Neural cell (in vitro differentiated cells): ENCODE measurements around the gene DNAJC21. TPM values are rescaled to one million over a fixed set of nuclear protein-coding genes. Genes with fewer than 3 reads are reported as not detected.

Experiments
- H2AFZ ChIP-seq: fragments of 200-600, 300-800 bp; sonication (generic), shearing (Covaris generic); 2 replicates; pipeline ENCODE4 v1.6.0; 2014; ENCODE audit warnings: low read depth, mild to moderate bottlenecking, antibody characterized with exemption, low read length, moderate library complexity
- H3F3A ChIP-seq: fragments of 200-600 bp; shearing (Covaris generic); 2 replicates; pipeline ENCODE4 v1.6.1; 2016; ENCODE audit warnings: mild to moderate bottlenecking, moderate library complexity, mixed read lengths, antibody characterized with exemption, low read length; ENCODE audit not compliant: insufficient read depth, poor library complexity, severe bottlenecking
- H3K27ac ChIP-seq: fragments of 200-600, 300-800 bp; sonication (generic), shearing (Covaris generic); 2 replicates; pipeline ENCODE4 v1.5.1; 2014; ENCODE audit warnings: mild to moderate bottlenecking, low read length, moderate library complexity
- H3K27me3 ChIP-seq: fragments of 300-800, 200-600 bp; sonication (generic), shearing (Covaris generic); 2 replicates; pipeline ENCODE4 v1.6.0; 2014; ENCODE audit warnings: mild to moderate bottlenecking, low read depth, low read length, moderate library complexity; ENCODE audit not compliant: insufficient read depth
- H3K36me3 ChIP-seq: fragments of 300-800, 200-600 bp; sonication (generic), shearing (Covaris generic); 2 replicates; pipeline ENCODE4 v1.5.1; 2014; ENCODE audit warnings: mild to moderate bottlenecking, antibody characterized with exemption, low read length, moderate library complexity; ENCODE audit not compliant: insufficient read depth
- H3K4me2 ChIP-seq: fragments of 300-800, 200-600 bp; sonication (generic), shearing (Covaris generic); 2 replicates; pipeline ENCODE4 v1.6.0; 2014; ENCODE audit warnings: mild to moderate bottlenecking, low read length
- H3K4me3 ChIP-seq: fragments of 300-800, 200-600 bp; sonication (generic), shearing (Covaris generic); 2 replicates; pipeline ENCODE4 v1.5.1; 2014; ENCODE audit warnings: mild to moderate bottlenecking, low read length, moderate library complexity
- H3K79me2 ChIP-seq: fragments of 200-600 bp; shearing (Covaris generic); replicated peaks from 2 replicates; pipeline ENCODE4 v1.6.0; 2014; ENCODE audit warnings: mild to moderate bottlenecking, low read length, moderate library complexity; ENCODE audit not compliant: insufficient read depth
- H3K9ac ChIP-seq: fragments of 300-800, 200-600 bp; sonication (generic), shearing (Covaris generic); 2 replicates; pipeline ENCODE4 v1.6.1; 2016; ENCODE audit warnings: mild to moderate bottlenecking, low read length, mixed read lengths
- H3K9me2 ChIP-seq: fragments of 200-600 bp; shearing (Covaris generic); 2 replicates; pipeline ENCODE4 v1.6.1; 2016; ENCODE audit warnings: mild to moderate bottlenecking, low read length, mixed read lengths; ENCODE audit not compliant: insufficient read depth
- H3K9me3 ChIP-seq: fragments of 200-600, 300-800 bp; sonication (generic), shearing (Covaris generic); 2 replicates; pipeline ENCODE4 v1.6.1; 2016; ENCODE audit warnings: mild to moderate bottlenecking, mixed run types, low read length, moderate library complexity, mixed read lengths
- H4K20me1 ChIP-seq: fragments of 200-600 bp; shearing (Covaris generic); 2 replicates; pipeline ENCODE4 v1.6.1; 2016; ENCODE audit warnings: mild to moderate bottlenecking, mixed run types; ENCODE audit not compliant: insufficient read depth
- EP300 ChIP-seq: fragments of 450-650 bp; conservative IDR thresholded peaks from 2 replicates; pipeline ENCODE4 v1.6.1; 2014; ENCODE audit warnings: antibody characterized with exemption, mild to moderate bottlenecking, moderate library complexity; ENCODE audit not compliant: poor library complexity, severe bottlenecking
- EZH2 ChIP-seq: fragments of 200-600, 300-800 bp; shearing (Covaris generic), sonication (generic); IDR thresholded peaks from 2 replicates; pipeline ENCODE4 v1.6.1; 2014; ENCODE audit warnings: antibody characterized with exemption, low read length, borderline replicate concordance, mild to moderate bottlenecking; ENCODE audit not compliant: insufficient read depth, poor library complexity, severe bottlenecking
- MXI1 ChIP-seq: fragments of 450-650 bp; conservative IDR thresholded peaks from 2 replicates; pipeline ENCODE4 v1.6.1; 2014; ENCODE audit warnings: antibody characterized with exemption, mild to moderate bottlenecking; ENCODE audit not compliant: poor library complexity, severe bottlenecking
- POLR2AphosphoS5 ChIP-seq: IDR thresholded peaks from 2 replicates; pipeline ENCODE4 v1.6.1; 2012
- RAD21 ChIP-seq: fragments of 450-650 bp; conservative IDR thresholded peaks from 2 replicates; pipeline ENCODE4 v1.6.1; 2014; ENCODE audit warnings: antibody characterized with exemption, mild to moderate bottlenecking, moderate library complexity
- REST ChIP-seq: IDR thresholded peaks from 2 replicates; pipeline ENCODE4 v1.6.1; 2012; ENCODE audit warnings: borderline replicate concordance
- SMC3 ChIP-seq: fragments of 450-650 bp; conservative IDR thresholded peaks from 2 replicates; pipeline ENCODE4 v1.6.1; 2014; ENCODE audit warnings: antibody characterized with exemption, mild to moderate bottlenecking, moderate library complexity; ENCODE audit not compliant: poor library complexity
- TAF1 ChIP-seq: IDR thresholded peaks from 2 replicates; pipeline ENCODE4 v1.6.1; 2012; ENCODE audit warnings: low read depth
- polyA plus RNA-seq: library from polyadenylated mRNA; depleted of rRNA; stranded (reverse); fragments of >200 nt; gene quantifications from 2 replicates; pipeline ENCODE4 v1.2.3, GENCODE V29; 2014
- TF ChIP-seq, protein P1 (sequence below): fragments of 450-650 bp; IDR thresholded peaks from 2 replicates; pipeline ENCODE4 v1.5.1; 2014; ENCODE audit warnings: antibody characterized with exemption, mild to moderate bottlenecking, moderate library complexity; ENCODE audit not compliant: poor library complexity, severe bottlenecking

DNAJC21 gene
- polyA plus RNA-seq, 1 donor from 2014 or later: 14.9 TPM

DNA sequence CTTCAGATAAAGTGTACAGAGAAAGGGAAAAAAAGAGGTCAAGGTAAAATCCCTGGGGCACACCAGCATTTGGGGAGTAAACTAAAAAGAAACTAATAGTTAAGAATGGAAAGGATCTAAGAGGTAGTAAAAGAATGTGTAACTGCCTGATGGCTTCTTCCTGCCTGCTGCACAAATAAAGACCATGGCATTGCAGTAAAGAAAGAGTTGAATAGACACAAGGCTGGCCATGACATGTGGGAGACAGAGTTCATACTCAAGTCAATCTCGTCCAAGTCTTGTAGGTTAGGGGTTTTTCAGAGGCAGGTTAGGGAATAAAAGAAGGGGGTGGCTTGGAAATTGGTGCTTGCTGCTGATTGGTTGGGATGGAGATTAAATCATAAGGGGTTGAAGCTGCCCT lies 57.6 kb downstream of the DNAJC21 start:
- no peak overlapping the region for H3K4me2 ChIP-seq
- H3K36me3 ChIP-seq: no peaks in the 10 kb centered on the region
- no peak for TF ChIP-seq REST
- TF ChIP-seq, protein P1, sequence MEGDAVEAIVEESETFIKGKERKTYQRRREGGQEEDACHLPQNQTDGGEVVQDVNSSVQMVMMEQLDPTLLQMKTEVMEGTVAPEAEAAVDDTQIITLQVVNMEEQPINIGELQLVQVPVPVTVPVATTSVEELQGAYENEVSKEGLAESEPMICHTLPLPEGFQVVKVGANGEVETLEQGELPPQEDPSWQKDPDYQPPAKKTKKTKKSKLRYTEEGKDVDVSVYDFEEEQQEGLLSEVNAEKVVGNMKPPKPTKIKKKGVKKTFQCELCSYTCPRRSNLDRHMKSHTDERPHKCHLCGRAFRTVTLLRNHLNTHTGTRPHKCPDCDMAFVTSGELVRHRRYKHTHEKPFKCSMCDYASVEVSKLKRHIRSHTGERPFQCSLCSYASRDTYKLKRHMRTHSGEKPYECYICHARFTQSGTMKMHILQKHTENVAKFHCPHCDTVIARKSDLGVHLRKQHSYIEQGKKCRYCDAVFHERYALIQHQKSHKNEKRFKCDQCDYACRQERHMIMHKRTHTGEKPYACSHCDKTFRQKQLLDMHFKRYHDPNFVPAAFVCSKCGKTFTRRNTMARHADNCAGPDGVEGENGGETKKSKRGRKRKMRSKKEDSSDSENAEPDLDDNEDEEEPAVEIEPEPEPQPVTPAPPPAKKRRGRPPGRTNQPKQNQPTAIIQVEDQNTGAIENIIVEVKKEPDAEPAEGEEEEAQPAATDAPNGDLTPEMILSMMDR: no peak
- no peaks in the 10 kb centered on the region for H4K20me1 ChIP-seq
- no peaks in the 10 kb centered on the region for H3K9me2 ChIP-seq
- no peaks in the 10 kb centered on the region for H3K27me3 ChIP-seq
- H3K9me3 ChIP-seq: no peaks in the 10 kb centered on the region
- H3K79me2 ChIP-seq: no peaks in the 10 kb centered on the region
- no peak overlapping the region for H3K9ac ChIP-seq
- H3K27ac ChIP-seq: no peak overlapping the region
- H3K4me3 ChIP-seq: no peak overlapping the region
- H2AFZ ChIP-seq: no peak overlapping the region
- H3F3A ChIP-seq: no peaks in the 10 kb centered on the region

- Histone ChIP-seq H3F3A (no peaks in the 10 kb centered on the region), H3K27me3 (no peaks in the 10 kb centered on the region), H4K20me1 (no peaks in the 10 kb centered on the region), H3K27ac (no peak overlapping the region), H3K9ac (no peak overlapping the region), H3K9me3 (no peaks in the 10 kb centered on the region), H2AFZ (no peak overlapping the region), H3K79me2 (no peaks in the 10 kb centered on the region), H3K36me3 (no peaks in the 10 kb centered on the region), H3K4me3 (no peak overlapping the region), H3K9me2 (no peaks in the 10 kb centered on the region), H3K4me2 (no peak overlapping the region)
- no peak for TF ChIP-seq POLR2AphosphoS5
- no peak for TF ChIP-seq TAF1
- no peak for TF ChIP-seq REST
- TF ChIP-seq, protein P1: no peak
- no peak for TF ChIP-seq SMC3
- no peak for TF ChIP-seq EP300
- TF ChIP-seq EZH2: no peak
- TF ChIP-seq MXI1: no peak
- no peak for TF ChIP-seq RAD21
Measured at GRCh38 chr5:34991486-34992238, 62.3 kb downstream of the DNAJC21 start.
